Mammary epithelial cell (primary cell): ENCODE data around the gene UQCRC1.

Experiments
- CTCF ChIP-seq, 2 donors: IDR thresholded peaks in 1 of 2; conservative IDR thresholded peaks in 1 of 2; 2 replicates each; pipeline ENCODE4 v1.5.1; 2011 to 2012; ENCODE audit warnings: inconsistent platforms in 2 of 2, low read length in 2 of 2, mild to moderate bottlenecking in 2 of 2, control low read depth in 1 of 2, low read depth in 1 of 2; ENCODE audit not compliant: insufficient read depth in 1 of 2; ENCODE audit errors: extremely low read depth in 1 of 2
- EZH2 ChIP-seq: IDR thresholded peaks from 2 replicates; pipeline ENCODE4 v1.6.1; 2012; ENCODE audit warnings: low read length, inconsistent platforms, borderline replicate concordance

- no peak for TF ChIP-seq CTCF (conservative IDR thresholded peaks at IDR 0.05 in 1 of 2, IDR thresholded peaks at IDR 0.05 in 1 of 2; ENCODE audit: extremely low read depth in 1 of 2, insufficient read depth in 1 of 2, low read depth in 1 of 2, low read length in 2 of 2)
- TF ChIP-seq EZH2: no peak
Measured at GRCh38 chr3:48617559-48617958, 8.1 kb upstream of the UQCRC1 start.
